SH-SY5Y (cell line): ENCODE results near the gene PCGF1.

Source experiments
- GATA2 ChIP-seq: IDR thresholded peaks from 2 replicates; pipeline ENCODE4 v1.6.1; 2011; ENCODE audit warnings: mild to moderate bottlenecking, low read depth, low read length
- GATA3 ChIP-seq: IDR thresholded peaks from 2 replicates; pipeline ENCODE4 v1.6.1; 2011; ENCODE audit warnings: low read depth, mild to moderate bottlenecking, low read length, moderate library complexity

- no peak for TF ChIP-seq GATA2
- no peak for TF ChIP-seq GATA3
Observed at GRCh38 chr2:74462786-74463105, 44.7 kb downstream of the PCGF1 start.
